ENCODE results near the gene CFAP221.

CFAP221 gene

DNA sequence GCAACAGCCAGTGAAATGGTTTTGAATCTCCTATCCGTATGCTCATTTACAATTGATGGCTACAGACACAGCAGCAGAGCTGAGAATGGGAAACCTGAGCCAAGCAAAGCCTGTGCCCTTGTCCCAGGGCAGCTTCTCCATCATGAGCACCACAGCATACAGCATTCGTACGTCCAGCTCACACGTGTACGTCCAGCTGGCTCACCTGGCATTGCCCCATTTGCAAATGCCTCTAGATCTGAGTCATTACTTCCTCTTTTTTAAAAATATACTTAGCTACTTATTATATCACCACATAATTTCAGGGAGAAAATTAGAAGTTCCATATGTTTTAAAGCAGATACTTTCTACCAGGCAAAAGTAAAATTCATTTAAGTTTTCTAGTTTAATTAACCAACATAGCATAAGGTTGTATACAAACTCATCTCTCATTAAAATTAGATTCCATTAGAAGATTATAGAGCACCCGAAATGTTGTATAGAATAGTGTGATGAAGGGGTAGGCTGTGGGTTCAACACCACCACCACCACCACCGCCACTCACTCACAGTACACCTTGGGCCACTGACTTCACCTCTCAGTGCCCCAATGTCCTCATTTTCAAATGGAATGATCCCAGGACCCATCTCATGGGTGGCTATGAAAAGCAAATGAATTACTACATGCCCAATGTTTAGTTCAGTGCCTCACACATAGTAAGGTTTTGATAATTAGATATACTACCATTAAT lies 103.4 kb downstream of the CFAP221 start:
- Histone ChIP-seq H3K4me3 (ENCODE audit: low read length, poor library complexity, severe bottlenecking) (no peak overlapping the region), H2AFZ (ENCODE audit: low read length) (no peak overlapping the region), H3K4me2 (ENCODE audit: low read depth, low read length, poor library complexity, severe bottlenecking) (no peak overlapping the region)

DNA sequence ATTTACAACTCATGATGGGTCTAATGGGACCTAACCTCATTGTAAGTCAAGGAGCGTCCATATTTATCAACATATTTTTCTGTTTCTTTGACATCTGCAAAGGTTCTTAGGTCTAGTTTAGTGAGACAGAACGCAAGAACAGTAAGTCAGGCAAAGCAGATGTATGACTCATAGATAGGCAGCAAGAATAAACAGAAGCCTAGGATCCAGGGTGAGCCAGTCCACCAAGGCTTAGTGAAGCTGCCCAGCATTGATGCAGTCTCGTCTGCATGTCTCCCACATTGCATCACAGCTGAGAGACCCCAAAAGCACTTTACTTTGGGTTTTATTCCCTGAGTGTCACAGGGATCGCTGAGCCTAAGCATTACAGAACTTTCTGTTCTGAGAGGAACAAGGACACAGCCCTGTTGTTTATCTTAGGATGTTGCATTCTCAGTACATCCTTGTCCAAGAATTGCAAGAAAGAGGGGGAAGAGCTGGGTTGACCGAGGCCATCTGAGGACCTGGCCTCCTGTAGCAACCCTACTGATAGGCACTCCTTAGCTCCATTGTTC lies 105.2 kb downstream of the CFAP221 start:
- no peaks in the 10 kb centered on the region for H4K20me1 ChIP-seq (ENCODE audit: insufficient read depth, low read length, poor library complexity, severe bottlenecking)
- H2AFZ ChIP-seq (ENCODE audit: low read length): no peak overlapping the region
- H3K27me3 ChIP-seq (ENCODE audit: insufficient read depth, low read length, poor library complexity, severe bottlenecking): no peaks in the 10 kb centered on the region
- no peak overlapping the region for H3K9ac ChIP-seq (ENCODE audit: low read depth, low read length, poor library complexity, severe bottlenecking)
- no peaks in the 10 kb centered on the region for H3F3A ChIP-seq (ENCODE audit: low read depth)
- no peak overlapping the region for H3K4me2 ChIP-seq (ENCODE audit: low read depth, low read length, poor library complexity, severe bottlenecking)
- no peaks in the 10 kb centered on the region for H3K9me2 ChIP-seq (replicated peaks; ENCODE audit: low read depth, low read length)
- TF ChIP-seq, protein P1, sequence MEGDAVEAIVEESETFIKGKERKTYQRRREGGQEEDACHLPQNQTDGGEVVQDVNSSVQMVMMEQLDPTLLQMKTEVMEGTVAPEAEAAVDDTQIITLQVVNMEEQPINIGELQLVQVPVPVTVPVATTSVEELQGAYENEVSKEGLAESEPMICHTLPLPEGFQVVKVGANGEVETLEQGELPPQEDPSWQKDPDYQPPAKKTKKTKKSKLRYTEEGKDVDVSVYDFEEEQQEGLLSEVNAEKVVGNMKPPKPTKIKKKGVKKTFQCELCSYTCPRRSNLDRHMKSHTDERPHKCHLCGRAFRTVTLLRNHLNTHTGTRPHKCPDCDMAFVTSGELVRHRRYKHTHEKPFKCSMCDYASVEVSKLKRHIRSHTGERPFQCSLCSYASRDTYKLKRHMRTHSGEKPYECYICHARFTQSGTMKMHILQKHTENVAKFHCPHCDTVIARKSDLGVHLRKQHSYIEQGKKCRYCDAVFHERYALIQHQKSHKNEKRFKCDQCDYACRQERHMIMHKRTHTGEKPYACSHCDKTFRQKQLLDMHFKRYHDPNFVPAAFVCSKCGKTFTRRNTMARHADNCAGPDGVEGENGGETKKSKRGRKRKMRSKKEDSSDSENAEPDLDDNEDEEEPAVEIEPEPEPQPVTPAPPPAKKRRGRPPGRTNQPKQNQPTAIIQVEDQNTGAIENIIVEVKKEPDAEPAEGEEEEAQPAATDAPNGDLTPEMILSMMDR (conservative IDR thresholded peaks at IDR 0.05; ENCODE audit: low read length): no peak
- TF ChIP-seq EZH2phosphoT487 (IDR thresholded peaks at IDR 0.05; ENCODE audit: borderline replicate concordance): no peak
- no peaks in the 10 kb centered on the region for H3K36me3 ChIP-seq (ENCODE audit: insufficient read depth, low read length)
- H3K9me3 ChIP-seq (ENCODE audit: insufficient read depth, low read depth, low read length): no peaks in the 10 kb centered on the region
- no peaks in the 10 kb centered on the region for H3K79me2 ChIP-seq (ENCODE audit: insufficient read depth, low read length)
- no peak overlapping the region for H3K4me3 ChIP-seq (ENCODE audit: low read length, poor library complexity, severe bottlenecking)
- H3K4me1 ChIP-seq (ENCODE audit: insufficient read depth, low read length, poor library complexity, severe bottlenecking): no peaks in the 10 kb centered on the region

More for the DNA sequence above, 103.4 kb downstream of the CFAP221 start:
- H3K9me2 ChIP-seq (replicated peaks; ENCODE audit: low read depth, low read length): no peaks in the 10 kb centered on the region
- no peaks in the 10 kb centered on the region for H3K9me3 ChIP-seq (ENCODE audit: insufficient read depth, low read depth, low read length)
- H3K4me1 ChIP-seq (ENCODE audit: insufficient read depth, low read length, poor library complexity, severe bottlenecking): no peaks in the 10 kb centered on the region
- no peak for TF ChIP-seq EZH2phosphoT487 (IDR thresholded peaks at IDR 0.05; ENCODE audit: borderline replicate concordance)
- TF ChIP-seq, protein P1 (conservative IDR thresholded peaks at IDR 0.05; ENCODE audit: low read length): no peak
- H3K9ac ChIP-seq (ENCODE audit: low read depth, low read length, poor library complexity, severe bottlenecking): no peak overlapping the region
- H3K27me3 ChIP-seq (ENCODE audit: insufficient read depth, low read length, poor library complexity, severe bottlenecking): no peaks in the 10 kb centered on the region
- H3K79me2 ChIP-seq (ENCODE audit: insufficient read depth, low read length): no peaks in the 10 kb centered on the region
- no peaks in the 10 kb centered on the region for H3F3A ChIP-seq (ENCODE audit: low read depth)
- H3K36me3 ChIP-seq (ENCODE audit: insufficient read depth, low read length): no peaks in the 10 kb centered on the region
- no peaks in the 10 kb centered on the region for H4K20me1 ChIP-seq (ENCODE audit: insufficient read depth, low read length, poor library complexity, severe bottlenecking)

DNA sequence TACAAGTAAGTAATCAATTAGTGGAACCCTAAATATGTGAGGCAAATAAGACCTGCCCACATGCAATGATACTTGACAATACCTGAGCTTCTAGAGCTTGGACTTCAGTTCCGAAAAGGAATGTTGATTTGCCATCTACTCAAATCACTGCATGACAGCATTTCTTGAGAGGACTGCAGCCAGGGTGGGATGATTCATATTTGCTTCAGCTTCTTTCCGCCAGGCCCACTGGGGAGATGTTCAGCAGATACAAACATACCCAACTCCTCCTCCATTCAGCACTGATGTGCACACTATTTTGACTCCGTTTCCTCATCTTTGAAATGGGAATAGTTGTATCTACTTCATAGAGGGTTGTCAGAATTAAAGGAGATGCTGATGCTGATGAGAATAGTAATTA lies 106.0 kb downstream of the CFAP221 start:
- no peaks in the 10 kb centered on the region for H3K27me3 ChIP-seq (ENCODE audit: insufficient read depth, low read length, poor library complexity, severe bottlenecking)
- H3K4me2 ChIP-seq (ENCODE audit: low read depth, low read length, poor library complexity, severe bottlenecking): no peak overlapping the region
- no peaks in the 10 kb centered on the region for H3K9me2 ChIP-seq (replicated peaks; ENCODE audit: low read depth, low read length)
- no peaks in the 10 kb centered on the region for H3F3A ChIP-seq (ENCODE audit: low read depth)
- H3K79me2 ChIP-seq (ENCODE audit: insufficient read depth, low read length): no peaks in the 10 kb centered on the region
- no peak overlapping the region for H3K9ac ChIP-seq (ENCODE audit: low read depth, low read length, poor library complexity, severe bottlenecking)
- no peaks in the 10 kb centered on the region for H4K20me1 ChIP-seq (ENCODE audit: insufficient read depth, low read length, poor library complexity, severe bottlenecking)
- no peak overlapping the region for H2AFZ ChIP-seq (ENCODE audit: low read length)
- H3K4me1 ChIP-seq (ENCODE audit: insufficient read depth, low read length, poor library complexity, severe bottlenecking): no peaks in the 10 kb centered on the region
- no peaks in the 10 kb centered on the region for H3K9me3 ChIP-seq (ENCODE audit: insufficient read depth, low read depth, low read length)
- H3K4me3 ChIP-seq (ENCODE audit: low read length, poor library complexity, severe bottlenecking): no peak overlapping the region
- no peaks in the 10 kb centered on the region for H3K36me3 ChIP-seq (ENCODE audit: insufficient read depth, low read length)
- TF ChIP-seq EZH2phosphoT487 (IDR thresholded peaks at IDR 0.05; ENCODE audit: borderline replicate concordance): no peak
- TF ChIP-seq, protein P1 (conservative IDR thresholded peaks at IDR 0.05; ENCODE audit: low read length): no peak
